Measurements from ENCODE around the gene ZNF33A.

The ZNF33A gene

GRCh38 chr10:38094158-38094926, 83.9 kb downstream of the ZNF33A start, which contains the start of gene ZNF37A:
Gene ZNF37A, plus strand, starts transcription at chr10:38094337. Its CDS starts 2,281 bp downstream, at chr10:38096618.
- peak; percentile 91 for DNase-seq (ENCODE audit: low spot score)
- Histone ChIP-seq H3K36me3 (ENCODE audit: low read depth) (peaks cover 42% of the 10 kb centered on the region), H3K27ac (ENCODE audit: poor library complexity, severe bottlenecking) (peak within 1 kb of the TSS; percentile 19), H3K9me3 (ENCODE audit: severe bottlenecking) (no peaks in the 10 kb centered on the region), H3K4me1 (ENCODE audit: insufficient read depth, poor library complexity, severe bottlenecking) (peaks cover 4% of the 10 kb centered on the region), H3K27me3 (ENCODE audit: insufficient read depth, poor library complexity, severe bottlenecking) (no peaks in the 10 kb centered on the region), H3K4me3 (ENCODE audit: severe bottlenecking) (peak within 1 kb of the TSS; percentile 72)
- peak; percentile 98 for ATAC-seq (ENCODE audit: low read depth)
- TF ChIP-seq, protein P1, sequence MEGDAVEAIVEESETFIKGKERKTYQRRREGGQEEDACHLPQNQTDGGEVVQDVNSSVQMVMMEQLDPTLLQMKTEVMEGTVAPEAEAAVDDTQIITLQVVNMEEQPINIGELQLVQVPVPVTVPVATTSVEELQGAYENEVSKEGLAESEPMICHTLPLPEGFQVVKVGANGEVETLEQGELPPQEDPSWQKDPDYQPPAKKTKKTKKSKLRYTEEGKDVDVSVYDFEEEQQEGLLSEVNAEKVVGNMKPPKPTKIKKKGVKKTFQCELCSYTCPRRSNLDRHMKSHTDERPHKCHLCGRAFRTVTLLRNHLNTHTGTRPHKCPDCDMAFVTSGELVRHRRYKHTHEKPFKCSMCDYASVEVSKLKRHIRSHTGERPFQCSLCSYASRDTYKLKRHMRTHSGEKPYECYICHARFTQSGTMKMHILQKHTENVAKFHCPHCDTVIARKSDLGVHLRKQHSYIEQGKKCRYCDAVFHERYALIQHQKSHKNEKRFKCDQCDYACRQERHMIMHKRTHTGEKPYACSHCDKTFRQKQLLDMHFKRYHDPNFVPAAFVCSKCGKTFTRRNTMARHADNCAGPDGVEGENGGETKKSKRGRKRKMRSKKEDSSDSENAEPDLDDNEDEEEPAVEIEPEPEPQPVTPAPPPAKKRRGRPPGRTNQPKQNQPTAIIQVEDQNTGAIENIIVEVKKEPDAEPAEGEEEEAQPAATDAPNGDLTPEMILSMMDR (IDR thresholded peaks at IDR 0.05; ENCODE audit: poor library complexity, severe bottlenecking), result no peak

- peak overlapping the region; percentile 19 for H3K27ac ChIP-seq (ENCODE audit: poor library complexity, severe bottlenecking)
These were observed 84.6 kb downstream of the ZNF33A start for GRCh38 chr10:38094927-38095574.

DNA sequence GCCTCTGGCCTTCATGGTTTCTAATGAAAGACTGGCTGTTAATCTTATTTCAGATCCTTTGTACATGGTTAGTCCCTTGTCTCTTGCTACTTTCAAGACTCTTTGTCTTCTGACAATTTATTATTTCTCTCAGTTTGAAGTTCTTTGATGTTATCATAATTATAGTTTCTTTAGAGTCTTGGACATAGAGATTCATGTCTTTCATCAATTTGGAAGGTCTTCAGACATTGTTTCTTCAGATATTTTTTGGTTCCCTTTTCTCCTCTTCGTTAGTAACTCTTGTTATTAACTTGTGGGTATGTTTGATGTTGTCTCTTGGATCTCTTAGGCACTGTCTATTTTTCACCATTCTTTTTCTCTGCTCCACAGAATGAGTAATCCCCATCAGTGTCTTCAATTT, 92.4 kb downstream of the ZNF33A start:
- DNase-seq (ENCODE audit: low spot score), result no peak
- H3K36me3 ChIP-seq (ENCODE audit: low read depth), result peaks cover 60% of the 10 kb centered on the region
- no peak overlapping the region for H3K27ac ChIP-seq (ENCODE audit: poor library complexity, severe bottlenecking)

More at GRCh38 chr10:38094927-38095574, 84.6 kb downstream of the ZNF33A start:
- TF ChIP-seq, protein P1 (IDR thresholded peaks at IDR 0.05; ENCODE audit: poor library complexity, severe bottlenecking), result no peak
- Histone ChIP-seq H3K9me3 (ENCODE audit: severe bottlenecking) (no peaks in the 10 kb centered on the region), H3K36me3 (ENCODE audit: low read depth) (peaks cover 49% of the 10 kb centered on the region), H3K4me1 (ENCODE audit: insufficient read depth, poor library complexity, severe bottlenecking) (peaks cover 4% of the 10 kb centered on the region), H3K27me3 (ENCODE audit: insufficient read depth, poor library complexity, severe bottlenecking) (no peaks in the 10 kb centered on the region), H3K4me3 (ENCODE audit: severe bottlenecking) (peak overlapping the region; percentile 72)
- ATAC-seq (ENCODE audit: low read depth) (no peak), DNase-seq (ENCODE audit: low spot score) (no peak)

GRCh38 chr10:38103756-38104155, 93.3 kb downstream of the ZNF33A start:
- TF ChIP-seq, protein P1 (IDR thresholded peaks at IDR 0.05; ENCODE audit: poor library complexity, severe bottlenecking), result no peak
- H3K27me3 ChIP-seq (ENCODE audit: insufficient read depth, poor library complexity, severe bottlenecking), result no peaks in the 10 kb centered on the region
- H3K9me3 ChIP-seq (ENCODE audit: severe bottlenecking), result peaks cover 13% of the 10 kb centered on the region
- no peak for DNase-seq (ENCODE audit: low spot score)
- no peak overlapping the region for H3K4me3 ChIP-seq (ENCODE audit: severe bottlenecking)
- ATAC-seq (ENCODE audit: low read depth), result no peak
- no peaks in the 10 kb centered on the region for H3K4me1 ChIP-seq (ENCODE audit: insufficient read depth, poor library complexity, severe bottlenecking)
- peaks cover 51% of the 10 kb centered on the region for H3K36me3 ChIP-seq (ENCODE audit: low read depth)
- H3K27ac ChIP-seq (ENCODE audit: poor library complexity, severe bottlenecking), result no peak overlapping the region

More for the DNA sequence above, 92.4 kb downstream of the ZNF33A start:
- Histone ChIP-seq H3K9me3 (ENCODE audit: severe bottlenecking) (peaks cover 7% of the 10 kb centered on the region), H3K4me3 (ENCODE audit: severe bottlenecking) (no peak overlapping the region), H3K27me3 (ENCODE audit: insufficient read depth, poor library complexity, severe bottlenecking) (no peaks in the 10 kb centered on the region), H3K4me1 (ENCODE audit: insufficient read depth, poor library complexity, severe bottlenecking) (no peaks in the 10 kb centered on the region)
- no peak for ATAC-seq (ENCODE audit: low read depth)
- TF ChIP-seq, protein P1 (IDR thresholded peaks at IDR 0.05; ENCODE audit: poor library complexity, severe bottlenecking), result no peak

All from RWPE2 (cell line).